Measurements from ENCODE around the gene PFKFB2. TPM values are rescaled to one million over a fixed set of nuclear protein-coding genes. Genes with fewer than 3 reads are reported as not detected.

PFKFB2 gene
- total RNA-seq, 1 donor from 2014 or later = 10.0 TPM

DNA sequence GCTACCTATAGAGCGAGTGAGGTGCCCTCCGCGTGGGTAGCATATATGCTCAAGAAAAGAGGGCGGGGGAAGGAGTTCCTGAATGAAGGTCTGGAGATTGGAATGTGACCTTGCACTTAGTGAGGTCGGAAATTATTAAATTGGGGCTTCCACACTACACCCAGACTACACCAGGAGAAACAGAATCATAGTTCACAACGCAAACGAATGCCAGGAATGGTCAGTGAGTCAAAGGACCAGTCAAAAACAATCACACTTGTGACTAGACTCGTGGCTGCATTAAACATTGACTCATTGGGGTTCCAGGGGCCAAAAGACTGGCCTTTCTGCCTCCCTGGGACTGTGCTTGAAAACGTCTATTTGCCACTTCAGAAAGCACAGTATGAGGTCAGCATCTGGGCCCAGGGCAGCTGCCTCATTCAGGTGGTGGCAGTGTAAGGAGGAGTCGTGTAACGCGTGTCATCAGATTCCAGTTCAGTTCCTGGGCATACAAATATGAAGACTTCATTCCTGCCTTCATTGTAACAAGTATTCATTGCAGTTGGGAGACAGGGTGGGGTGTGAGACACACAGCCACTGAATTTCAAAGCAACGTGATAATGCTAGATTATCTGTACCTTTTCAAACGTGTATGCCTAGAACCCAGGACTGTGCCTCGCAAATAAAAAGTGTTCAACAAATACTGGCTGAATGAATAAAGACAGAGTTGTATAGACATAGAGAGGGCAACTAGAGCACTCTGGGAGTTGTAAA is 1.7 kb upstream of the PFKFB2 start, which contains the start of gene YOD1:
TSS of gene YOD1 (minus strand) at position 18 of the 753 bp plus-strand sequence. CDS start 178 bp downstream, outside the sequence.
- H3K27me3 Mint-ChIP-seq (ENCODE audit: insufficient read depth, low read depth) = peaks cover 11% of the 10 kb centered on the region
- peak within 1 kb of the TSS; percentile 89 for H3K27ac ChIP-seq
- peak; percentile 42 for DNase-seq (ENCODE audit: low spot score)

DNA sequence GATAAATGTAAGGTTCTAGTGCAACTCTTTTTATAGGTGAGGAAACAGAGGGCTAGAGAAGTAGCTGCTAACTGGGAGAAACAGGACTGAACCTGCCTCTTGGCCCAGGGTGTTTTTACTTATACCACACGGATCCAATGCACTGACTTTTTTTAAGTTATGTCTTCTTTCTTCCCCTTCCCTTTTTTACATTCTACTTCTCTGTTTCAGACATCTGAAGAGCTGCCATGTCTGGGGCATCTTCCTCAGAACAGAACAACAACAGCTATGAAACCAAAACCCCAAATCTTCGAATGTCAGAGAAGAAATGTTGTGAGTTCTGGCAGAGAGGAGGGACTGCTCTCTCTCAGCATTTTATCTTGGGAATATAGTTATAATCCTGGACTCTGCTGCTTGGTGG is 1.4 kb downstream of the PFKFB2 start:
- no peaks in the 10 kb centered on the region for H3K9me3 Mint-ChIP-seq
- DNase-seq (ENCODE audit: low spot score) = no peak
- Histone ChIP-seq H3K79me2 (ENCODE audit: low read depth) (peaks cover 10% of the 10 kb centered on the region), H3K4me3 (no peak overlapping the region), H3K27me3 (peaks cover 14% of the 10 kb centered on the region), H3K4me1 (peaks cover 20% of the 10 kb centered on the region), H3K36me3 (no peaks in the 10 kb centered on the region), H3K27ac (no peak overlapping the region), H3K9ac (no peak overlapping the region), H3K9me3 (ENCODE audit: low read depth) (no peaks in the 10 kb centered on the region), H3K4me2 (no peak overlapping the region), H2AFZ (replicated peaks) (no peak overlapping the region), H4K20me1 (ENCODE audit: low read depth) (peaks cover 7% of the 10 kb centered on the region), H3F3A (ENCODE audit: low read depth) (peaks cover 36% of the 10 kb centered on the region)
- no peaks in the 10 kb centered on the region for H3K36me3 Mint-ChIP-seq
- no peak overlapping the region for H3K27ac Mint-ChIP-seq
- peaks cover 23% of the 10 kb centered on the region for H3K4me1 Mint-ChIP-seq
- TF ChIP-seq, protein P1, sequence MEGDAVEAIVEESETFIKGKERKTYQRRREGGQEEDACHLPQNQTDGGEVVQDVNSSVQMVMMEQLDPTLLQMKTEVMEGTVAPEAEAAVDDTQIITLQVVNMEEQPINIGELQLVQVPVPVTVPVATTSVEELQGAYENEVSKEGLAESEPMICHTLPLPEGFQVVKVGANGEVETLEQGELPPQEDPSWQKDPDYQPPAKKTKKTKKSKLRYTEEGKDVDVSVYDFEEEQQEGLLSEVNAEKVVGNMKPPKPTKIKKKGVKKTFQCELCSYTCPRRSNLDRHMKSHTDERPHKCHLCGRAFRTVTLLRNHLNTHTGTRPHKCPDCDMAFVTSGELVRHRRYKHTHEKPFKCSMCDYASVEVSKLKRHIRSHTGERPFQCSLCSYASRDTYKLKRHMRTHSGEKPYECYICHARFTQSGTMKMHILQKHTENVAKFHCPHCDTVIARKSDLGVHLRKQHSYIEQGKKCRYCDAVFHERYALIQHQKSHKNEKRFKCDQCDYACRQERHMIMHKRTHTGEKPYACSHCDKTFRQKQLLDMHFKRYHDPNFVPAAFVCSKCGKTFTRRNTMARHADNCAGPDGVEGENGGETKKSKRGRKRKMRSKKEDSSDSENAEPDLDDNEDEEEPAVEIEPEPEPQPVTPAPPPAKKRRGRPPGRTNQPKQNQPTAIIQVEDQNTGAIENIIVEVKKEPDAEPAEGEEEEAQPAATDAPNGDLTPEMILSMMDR (IDR thresholded peaks at IDR 0.05) = no peak
- TF ChIP-seq EZH2phosphoT487 (IDR thresholded peaks at IDR 0.05) (no peak), EZH2 (IDR thresholded peaks at IDR 0.05) (no peak)
- H3K27me3 Mint-ChIP-seq (ENCODE audit: insufficient read depth, low read depth) = peaks cover 11% of the 10 kb centered on the region
- peak overlapping the region; percentile 95 for H3K4me3 Mint-ChIP-seq

More for the DNA sequence above, 1.7 kb upstream of the PFKFB2 start, which contains the start of gene YOD1:
- TF ChIP-seq EZH2 (IDR thresholded peaks at IDR 0.05) (no peak), EZH2phosphoT487 (IDR thresholded peaks at IDR 0.05) (peak; percentile 8)
- TF ChIP-seq, protein P1 (IDR thresholded peaks at IDR 0.05) = no peak
- H3K4me1 Mint-ChIP-seq = peaks cover 42% of the 10 kb centered on the region
- Histone ChIP-seq H3K4me2 (peak within 1 kb of the TSS; percentile 89), H3K79me2 (ENCODE audit: low read depth) (peaks cover 42% of the 10 kb centered on the region), H3K4me3 (peak within 1 kb of the TSS; percentile 69), H3K36me3 (no peaks in the 10 kb centered on the region), H2AFZ (replicated peaks) (peak within 1 kb of the TSS; percentile 87), H3K9me3 (ENCODE audit: low read depth) (no peaks in the 10 kb centered on the region), H3K4me1 (peaks cover 28% of the 10 kb centered on the region), H3K27me3 (peaks cover 14% of the 10 kb centered on the region), H3K9ac (peak within 1 kb of the TSS; percentile 87), H3F3A (ENCODE audit: low read depth) (peaks cover 27% of the 10 kb centered on the region), H4K20me1 (ENCODE audit: low read depth) (peaks cover 27% of the 10 kb centered on the region)
- peaks cover 11% of the 10 kb centered on the region for H3K36me3 Mint-ChIP-seq
- peak within 1 kb of the TSS; percentile 97 for H3K27ac Mint-ChIP-seq
- H3K4me3 Mint-ChIP-seq = peak within 1 kb of the TSS; percentile 95
- no peaks in the 10 kb centered on the region for H3K9me3 Mint-ChIP-seq

DNA sequence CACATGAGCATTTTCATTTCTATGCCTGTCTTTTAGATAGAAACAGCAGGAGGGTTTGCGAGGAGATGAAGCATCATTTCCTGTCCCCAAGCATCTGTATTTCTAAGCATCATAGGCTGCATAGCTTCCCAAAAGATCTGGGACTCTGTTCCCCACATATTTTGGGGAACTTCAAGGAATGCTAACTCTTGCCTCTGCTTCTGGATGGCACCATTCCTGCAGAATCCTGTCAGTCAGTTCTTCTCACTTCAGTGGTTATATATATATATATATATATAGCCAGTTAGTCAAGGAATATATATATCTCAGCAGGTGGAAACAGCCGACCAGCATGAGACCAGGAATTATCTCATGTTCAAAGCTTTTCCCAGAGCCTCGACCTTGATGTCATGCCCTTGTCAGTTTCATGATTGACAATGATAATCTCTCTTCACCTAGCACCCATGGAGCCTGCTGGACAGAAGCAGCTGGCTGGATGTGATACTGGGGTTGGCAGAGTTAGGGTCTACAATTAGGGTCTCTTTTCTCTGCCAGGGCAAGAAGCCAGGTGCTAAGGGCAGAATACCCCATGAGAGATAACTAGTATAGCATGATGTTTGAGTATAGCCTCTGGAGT is 2.4 kb downstream of the PFKFB2 start:
- peaks cover 34% of the 10 kb centered on the region for H3F3A ChIP-seq (ENCODE audit: low read depth)
- H4K20me1 ChIP-seq (ENCODE audit: low read depth) = peaks cover 4% of the 10 kb centered on the region
- no peak for TF ChIP-seq EZH2 (IDR thresholded peaks at IDR 0.05)
- TF ChIP-seq, protein P1 (IDR thresholded peaks at IDR 0.05) = no peak
- no peak for TF ChIP-seq EZH2phosphoT487 (IDR thresholded peaks at IDR 0.05)
- H3K36me3 ChIP-seq = no peaks in the 10 kb centered on the region
- H3K9me3 ChIP-seq (ENCODE audit: low read depth) = no peaks in the 10 kb centered on the region
- no peak overlapping the region for H3K27ac ChIP-seq
- peaks cover under 1% of the 10 kb centered on the region for H3K79me2 ChIP-seq (ENCODE audit: low read depth)
- Mint-ChIP-seq H3K27ac (no peak overlapping the region), H3K4me3 (no peak overlapping the region), H3K4me1 (peaks cover 20% of the 10 kb centered on the region), H3K27me3 (ENCODE audit: insufficient read depth, low read depth) (peaks cover 11% of the 10 kb centered on the region), H3K9me3 (no peaks in the 10 kb centered on the region), H3K36me3 (no peaks in the 10 kb centered on the region)
- no peak overlapping the region for H3K4me3 ChIP-seq
- H3K9ac ChIP-seq = no peak overlapping the region
- H3K27me3 ChIP-seq = peaks cover 14% of the 10 kb centered on the region
- no peak for DNase-seq (ENCODE audit: low spot score)
- no peak overlapping the region for H3K4me2 ChIP-seq
- no peak overlapping the region for H2AFZ ChIP-seq (replicated peaks)
- peaks cover 21% of the 10 kb centered on the region for H3K4me1 ChIP-seq

Data from neural progenitor cell (in vitro differentiated cells).